Gastrocnemius medialis (tissue), 4 donors: ENCODE data around the gene TEX54.

Experiments used
- POLR2A ChIP-seq, 2 donors: fragments of 450-650 bp; IDR thresholded peaks; one replicate each; pipeline ENCODE4 v1.6.1; 2017; ENCODE audit warnings: antibody characterized with exemption in 2 of 2, mild to moderate bottlenecking in 2 of 2, moderate library complexity in 2 of 2
- TF ChIP-seq, protein P1 (sequence below), 5 experiments: fragments of 450-650 bp in 3 of 5; fragments of 200-600 bp in 2 of 5; sonication (generic) in 2 of 5; IDR thresholded peaks in 4 of 5; conservative IDR thresholded peaks in 1 of 5; 1 replicate in 4 of 5; 2 replicates in 1 of 5; pipeline ENCODE4 v1.5.1; 2016 to 2019; ENCODE audit warnings: antibody characterized with exemption in 5 of 5, mild to moderate bottlenecking in 3 of 5, moderate library complexity in 3 of 5

DNA sequence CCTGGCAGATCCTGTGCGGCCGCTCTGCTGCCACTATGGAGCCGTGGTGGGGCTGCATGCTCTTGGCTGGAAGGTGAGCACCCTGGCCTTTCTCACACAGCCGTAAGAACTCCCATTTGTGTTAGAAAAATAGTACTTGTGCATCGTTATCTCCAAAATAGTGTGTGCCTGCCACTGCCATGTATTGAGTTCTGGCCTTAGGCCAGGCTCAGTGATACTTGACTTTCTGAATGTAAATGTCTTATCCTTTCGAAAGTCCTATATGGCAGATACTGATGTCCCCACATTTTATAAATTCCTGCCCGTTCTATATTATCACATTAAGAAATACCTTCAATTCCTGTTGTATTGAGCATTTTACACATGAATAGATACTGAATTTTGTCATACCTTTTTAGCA, 49.9 kb downstream of the TEX54 start:
- TF ChIP-seq, protein P1, sequence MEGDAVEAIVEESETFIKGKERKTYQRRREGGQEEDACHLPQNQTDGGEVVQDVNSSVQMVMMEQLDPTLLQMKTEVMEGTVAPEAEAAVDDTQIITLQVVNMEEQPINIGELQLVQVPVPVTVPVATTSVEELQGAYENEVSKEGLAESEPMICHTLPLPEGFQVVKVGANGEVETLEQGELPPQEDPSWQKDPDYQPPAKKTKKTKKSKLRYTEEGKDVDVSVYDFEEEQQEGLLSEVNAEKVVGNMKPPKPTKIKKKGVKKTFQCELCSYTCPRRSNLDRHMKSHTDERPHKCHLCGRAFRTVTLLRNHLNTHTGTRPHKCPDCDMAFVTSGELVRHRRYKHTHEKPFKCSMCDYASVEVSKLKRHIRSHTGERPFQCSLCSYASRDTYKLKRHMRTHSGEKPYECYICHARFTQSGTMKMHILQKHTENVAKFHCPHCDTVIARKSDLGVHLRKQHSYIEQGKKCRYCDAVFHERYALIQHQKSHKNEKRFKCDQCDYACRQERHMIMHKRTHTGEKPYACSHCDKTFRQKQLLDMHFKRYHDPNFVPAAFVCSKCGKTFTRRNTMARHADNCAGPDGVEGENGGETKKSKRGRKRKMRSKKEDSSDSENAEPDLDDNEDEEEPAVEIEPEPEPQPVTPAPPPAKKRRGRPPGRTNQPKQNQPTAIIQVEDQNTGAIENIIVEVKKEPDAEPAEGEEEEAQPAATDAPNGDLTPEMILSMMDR (IDR thresholded peaks at IDR 0.05 in 4 of 5, conservative IDR thresholded peaks at IDR 0.05 in 1 of 5): no peak
- TF ChIP-seq POLR2A (IDR thresholded peaks at IDR 0.05): no peak
